CD14-positive monocyte (primary cell): ENCODE measurements around the gene S100A16. TPM values are rescaled to one million over a fixed set of nuclear protein-coding genes. Genes with fewer than 3 reads are reported as not detected.

Source experiments
- DNase-seq, 3 donors: peaks; one replicate each; pipeline ENCODE4 v3.0.0-alpha.2; 2011 to 2022
- H2AFZ ChIP-seq: 2 replicates; pipeline ENCODE4 v1.6.0; 2012; ENCODE audit warnings: mild to moderate bottlenecking, low read depth, low read length, inconsistent platforms; ENCODE audit not compliant: insufficient read depth, poor library complexity, severe bottlenecking
- H3K27ac ChIP-seq, 2 donors: 1 replicate in 1 of 2; 2 replicates in 1 of 2; pipeline ENCODE4 v1.5.1; 2012 to 2013; ENCODE audit warnings: low read length in 2 of 2, control low read depth in 1 of 2, inconsistent platforms in 1 of 2, low read depth in 1 of 2, mild to moderate bottlenecking in 1 of 2
- H3K27me3 ChIP-seq, 2 donors: one replicate each; pipeline versions ENCODE4 v1.6.0 to v1.6.1; 2011 to 2013; ENCODE audit warnings: low read length in 2 of 2; ENCODE audit not compliant: control insufficient read depth in 2 of 2, insufficient read depth in 2 of 2
- H3K36me3 ChIP-seq, 2 donors: replicated peaks in 1 of 2; 1 replicate in 1 of 2; 2 replicates in 1 of 2; pipeline versions ENCODE4 v1.5.1 to v1.6.1; 2012 to 2013; ENCODE audit warnings: low read length in 2 of 2, control low read depth in 1 of 2, inconsistent platforms in 1 of 2, mild to moderate bottlenecking in 1 of 2; ENCODE audit not compliant: insufficient read depth in 2 of 2, control insufficient read depth in 1 of 2
- H3K4me1 ChIP-seq, 2 donors: 1 replicate in 1 of 2; 2 replicates in 1 of 2; pipeline versions ENCODE4 v1.5.1 to v1.6.1; 2012 to 2013; ENCODE audit warnings: low read length in 2 of 2, control low read depth in 1 of 2, inconsistent platforms in 1 of 2, mild to moderate bottlenecking in 1 of 2, moderate library complexity in 1 of 2; ENCODE audit not compliant: insufficient read depth in 2 of 2, control insufficient read depth in 1 of 2
- H3K4me2 ChIP-seq: replicated peaks from 2 replicates; pipeline ENCODE3; 2012; ENCODE audit warnings: low read length, moderate library complexity, mild to moderate bottlenecking; ENCODE audit not compliant: poor library complexity, severe bottlenecking; ENCODE audit errors: extremely low read depth
- H3K4me3 ChIP-seq, 3 experiments: fragments of 200-600 bp in 1 of 3; sonication (generic) in 1 of 3; replicated peaks in 1 of 3; 1 replicate in 2 of 3; 2 replicates in 1 of 3; pipeline ENCODE4 v1.5.1; 2011 to 2013; ENCODE audit warnings: low read length in 3 of 3, mild to moderate bottlenecking in 3 of 3, control low read depth in 2 of 3, low read depth in 2 of 3, inconsistent platforms in 1 of 3, moderate library complexity in 1 of 3
- H3K79me2 ChIP-seq: 2 replicates; pipeline ENCODE4 v1.6.0; 2012; ENCODE audit warnings: mild to moderate bottlenecking, control low read depth, inconsistent platforms, low read length, moderate library complexity; ENCODE audit not compliant: insufficient read depth
- H3K9ac ChIP-seq: 2 replicates; pipeline ENCODE4 v1.6.0; 2017; ENCODE audit warnings: low read length, mild to moderate bottlenecking; ENCODE audit not compliant: insufficient read depth, poor library complexity, severe bottlenecking
- H3K9me3 ChIP-seq, 2 donors: replicated peaks in 1 of 2; 1 replicate in 1 of 2; 2 replicates in 1 of 2; pipeline versions ENCODE4 v1.5.1 to v1.6.1; 2012 to 2013; ENCODE audit warnings: low read length in 2 of 2, control low read depth in 1 of 2; ENCODE audit not compliant: control insufficient read depth in 1 of 2, insufficient read depth in 1 of 2
- H4K20me1 ChIP-seq: 2 replicates; pipeline ENCODE4 v1.6.0; 2012; ENCODE audit warnings: mild to moderate bottlenecking, low read length, control low read depth, moderate library complexity; ENCODE audit not compliant: insufficient read depth
- H3K27ac Mint-ChIP-seq, 7 donors: one replicate each; pipeline ENCODE4 v1.8.0; 2020; ENCODE audit warnings: mild to moderate bottlenecking in 7 of 7, mixed read lengths in 7 of 7, moderate library complexity in 6 of 7, inconsistent platforms in 2 of 7
- H3K27me3 Mint-ChIP-seq, 3 donors: one replicate each; pipeline ENCODE4 v1.8.0; 2021 to 2022; ENCODE audit warnings: low read depth in 3 of 3, mild to moderate bottlenecking in 3 of 3, mixed read lengths in 3 of 3, moderate library complexity in 3 of 3, inconsistent platforms in 1 of 3
- H3K36me3 Mint-ChIP-seq, 2 donors: one replicate each; pipeline ENCODE4 v1.8.0; 2020; ENCODE audit warnings: mixed read lengths in 2 of 2, inconsistent platforms in 1 of 2, mild to moderate bottlenecking in 1 of 2
- H3K4me1 Mint-ChIP-seq: one replicate; pipeline ENCODE4 v1.8.0; 2020; ENCODE audit warnings: mild to moderate bottlenecking, mixed read lengths
- H3K4me3 Mint-ChIP-seq, 2 donors: one replicate each; pipeline ENCODE4 v1.8.0; 2020; ENCODE audit warnings: mild to moderate bottlenecking in 2 of 2, mixed read lengths in 2 of 2, moderate library complexity in 1 of 2
- H3K9me3 Mint-ChIP-seq, 7 donors: one replicate each; pipeline ENCODE4 v1.8.0; 2020 to 2022; ENCODE audit warnings: mixed read lengths in 7 of 7, mild to moderate bottlenecking in 6 of 7, moderate library complexity in 6 of 7, inconsistent platforms in 2 of 7
- WGBS: methylation state at CpG from one replicate; pipeline ENCODE4 v1.1.5; 2013; ENCODE audit warnings: missing lambda C conversion rate; ENCODE audit not compliant: insufficient coverage; 5-methylcytosine and 5-hydroxymethylcytosine counted together
- intact Hi-C, 2 donors: fragments of 100-400 bp; cut with micrococcal nuclease; formaldehyde crosslinking; loops; one replicate each; pipeline versions ENCODE4 v1.15.0 to v1.15.1; 2023
- polyA plus RNA-seq, 3 donors: library from polyadenylated mRNA; depleted of rRNA in 1 of 3; unstranded in 2 of 3; stranded (reverse) in 1 of 3; fragments of 300-500 nt in 2 of 3; fragments of >200 nt in 1 of 3; fragmentation: Illumina TruSeq in 2 of 3; gene quantifications; 1 replicate in 2 of 3; 2 replicates in 1 of 3; pipeline ENCODE4 v1.2.3, GENCODE V29; 2012 to 2021
- TF ChIP-seq, protein P1 (sequence below): fragments of 200-600 bp; IDR thresholded peaks from one replicate; pipeline ENCODE4 v1.8.0; 2022; ENCODE audit warnings: antibody characterized with exemption, mild to moderate bottlenecking

S100A16 gene
- polyA plus RNA-seq, 3 donors: not detected

DNA sequence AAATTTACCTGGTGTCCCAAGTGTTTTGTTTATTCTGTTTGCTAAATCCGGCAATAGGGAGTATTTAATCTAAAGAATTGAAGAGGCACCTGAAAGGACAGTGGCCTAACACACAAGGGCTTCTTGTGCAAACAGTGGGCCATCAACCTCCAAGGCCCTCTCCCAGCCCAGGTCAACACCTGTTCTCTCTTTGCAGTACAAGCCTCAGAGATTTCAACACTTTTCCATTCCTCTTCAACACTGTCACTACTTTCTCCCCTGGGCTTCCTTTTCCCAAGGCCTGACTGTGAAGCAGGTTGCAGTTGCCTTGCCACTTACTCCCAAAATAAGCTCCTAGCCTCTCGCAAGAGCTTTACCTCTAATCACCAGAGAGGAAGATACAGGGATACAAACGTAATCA, 42.4 kb upstream of the S100A16 start:
- H3K4me3 Mint-ChIP-seq: no peak overlapping the region
- intact Hi-C loops: no loop called here
- H2AFZ ChIP-seq: no peak overlapping the region
- DNase-seq: no peak
- H3K4me1 ChIP-seq: peaks cover 24 to 30% of the 10 kb centered on the region in 2 donors
- H4K20me1 ChIP-seq: peaks cover 11% of the 10 kb centered on the region
- no peaks in the 10 kb centered on the region for H3K9me3 Mint-ChIP-seq
- H3K79me2 ChIP-seq: peaks cover 17% of the 10 kb centered on the region
- WGBS: no CpG with 5 or more reads among the region's 3 CpGs
- H3K9me3 ChIP-seq: no peaks in the 10 kb centered on the region
- no peak overlapping the region for H3K27ac Mint-ChIP-seq
- TF ChIP-seq, protein P1, sequence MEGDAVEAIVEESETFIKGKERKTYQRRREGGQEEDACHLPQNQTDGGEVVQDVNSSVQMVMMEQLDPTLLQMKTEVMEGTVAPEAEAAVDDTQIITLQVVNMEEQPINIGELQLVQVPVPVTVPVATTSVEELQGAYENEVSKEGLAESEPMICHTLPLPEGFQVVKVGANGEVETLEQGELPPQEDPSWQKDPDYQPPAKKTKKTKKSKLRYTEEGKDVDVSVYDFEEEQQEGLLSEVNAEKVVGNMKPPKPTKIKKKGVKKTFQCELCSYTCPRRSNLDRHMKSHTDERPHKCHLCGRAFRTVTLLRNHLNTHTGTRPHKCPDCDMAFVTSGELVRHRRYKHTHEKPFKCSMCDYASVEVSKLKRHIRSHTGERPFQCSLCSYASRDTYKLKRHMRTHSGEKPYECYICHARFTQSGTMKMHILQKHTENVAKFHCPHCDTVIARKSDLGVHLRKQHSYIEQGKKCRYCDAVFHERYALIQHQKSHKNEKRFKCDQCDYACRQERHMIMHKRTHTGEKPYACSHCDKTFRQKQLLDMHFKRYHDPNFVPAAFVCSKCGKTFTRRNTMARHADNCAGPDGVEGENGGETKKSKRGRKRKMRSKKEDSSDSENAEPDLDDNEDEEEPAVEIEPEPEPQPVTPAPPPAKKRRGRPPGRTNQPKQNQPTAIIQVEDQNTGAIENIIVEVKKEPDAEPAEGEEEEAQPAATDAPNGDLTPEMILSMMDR: no peak
- no peak overlapping the region for H3K4me3 ChIP-seq
- H3K27me3 Mint-ChIP-seq: peaks cover 0 to 2% (median 0%) of the 10 kb centered on the region in 3 donors
- H3K4me1 Mint-ChIP-seq: peaks cover 23% of the 10 kb centered on the region
- H3K27ac ChIP-seq: no peak overlapping the region
- peaks cover 1 to 6% of the 10 kb centered on the region in 2 donors for H3K36me3 Mint-ChIP-seq
- H3K36me3 ChIP-seq: peaks cover 3 to 7% of the 10 kb centered on the region in 2 donors
- H3K27me3 ChIP-seq: no peaks in the 10 kb centered on the region
- no peak overlapping the region for H3K4me2 ChIP-seq
- no peak overlapping the region for H3K9ac ChIP-seq

DNA sequence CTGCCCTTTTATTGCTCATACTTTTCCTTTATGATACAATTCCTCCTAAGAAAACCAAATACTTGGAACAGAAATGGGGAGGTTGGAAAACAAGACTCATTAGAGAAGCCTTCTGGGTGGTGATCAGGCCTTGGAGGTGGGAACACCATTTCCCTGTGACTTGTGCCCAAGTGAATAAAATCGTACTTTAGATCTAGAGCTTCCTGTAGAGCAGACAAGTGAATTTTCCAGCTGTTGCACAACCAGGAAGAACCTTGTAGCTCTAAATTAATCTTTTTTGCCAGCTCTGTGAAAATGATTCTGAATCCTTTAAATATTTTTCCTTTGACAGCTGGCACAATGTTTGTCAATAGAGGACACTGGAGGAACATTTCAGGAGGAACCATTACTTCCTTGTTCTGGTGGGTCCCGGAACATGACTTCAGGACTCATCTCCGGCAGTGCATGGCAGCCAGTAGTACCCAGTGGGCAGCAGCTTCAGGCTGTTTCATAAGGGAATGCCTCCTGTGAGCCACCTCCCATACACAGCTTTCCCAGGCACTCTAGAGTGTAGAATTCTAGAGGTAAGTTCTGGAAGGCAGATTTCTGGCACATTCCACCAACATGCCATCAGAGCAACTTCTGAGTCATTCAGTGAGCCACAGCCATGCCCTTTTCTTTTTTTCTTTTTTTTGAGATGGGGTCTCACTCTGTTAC, 40.0 kb upstream of the S100A16 start:
- H3K4me1 ChIP-seq: peaks cover 14 to 17% of the 10 kb centered on the region in 2 donors
- no peak overlapping the region for H3K9ac ChIP-seq
- Mint-ChIP-seq H3K4me1 (peaks cover 17% of the 10 kb centered on the region), H3K27me3 (peaks cover 0 to 2% (median 2%) of the 10 kb centered on the region in 3 donors), H3K36me3 (peaks cover 0 to 1% of the 10 kb centered on the region in 2 donors), H3K9me3 (no peaks in the 10 kb centered on the region), H3K4me3 (peak overlapping the region in 1 of 2 donors; percentile 59), H3K27ac (peak overlapping the region; percentile 24 to 85 (median 82))
- peak overlapping the region; percentile 78 for H2AFZ ChIP-seq
- H4K20me1 ChIP-seq: no peaks in the 10 kb centered on the region
- H3K36me3 ChIP-seq: no peaks in the 10 kb centered on the region
- no peaks in the 10 kb centered on the region for H3K27me3 ChIP-seq
- WGBS: 0% methylated on average over 2 of the region's 3 CpGs
- H3K79me2 ChIP-seq: no peaks in the 10 kb centered on the region
- DNase-seq: peak in 2 of 3 donors; percentile 60 to 63
- peak overlapping the region; percentile 41 to 66 for H3K27ac ChIP-seq
- peak overlapping the region in 1 of 3 experiments; percentile 34 for H3K4me3 ChIP-seq
- TF ChIP-seq, protein P1: no peak
- peak overlapping the region; percentile 47 for H3K4me2 ChIP-seq
- intact Hi-C loops: no loop called here
- H3K9me3 ChIP-seq: no peaks in the 10 kb centered on the region
